ENCODE data around the gene MAB21L3. TPM values are rescaled to one million over a fixed set of nuclear protein-coding genes. Genes with fewer than 3 reads are reported as not detected.

Gene MAB21L3
- total RNA-seq, 8 experiments from 2014 or later: 0.09 to 0.43 (median 0.14) TPM

- Histone ChIP-seq H3K4me1 (replicated peaks in 1 of 2) (peaks cover 0 to 13% of the 10 kb centered on the region in 2 donors), H3K27ac (no peak overlapping the region), H3K4me3 (no peak overlapping the region)
- in situ Hi-C loops (cut with MboI; ENCODE audit: low pct_unique_long_range_greater_than_20kb in 2 of 9, low sequenced_read_pairs in 9 of 9, unreplicated experiment in 9 of 9): loop anchor here in 1 of 9 experiments (25.0 kb wide), 1 partner anchor 112 kb away; no protein-coding TSS in a partner anchor
- WGBS, 10 experiments: 32 to 62% (median 50%) methylated on average over 2 to 3 of the region's 3 CpGs; no CpG with 5 or more reads in 2 of the 10 experiments
- ATAC-seq (replicated peaks in 6 of 8): no peak
Measured at GRCh38 chr1:116175611-116176010, 64.4 kb downstream of the MAB21L3 start.

- Histone ChIP-seq H3K4me3 (no peak overlapping the region), H3K4me1 (replicated peaks in 1 of 2) (peaks cover 0 to 11% of the 10 kb centered on the region in 2 donors), H3K27ac (no peak overlapping the region)
- no peak for ATAC-seq (replicated peaks in 6 of 8)
- in situ Hi-C loops (cut with MboI; ENCODE audit: low pct_unique_long_range_greater_than_20kb in 2 of 9, low sequenced_read_pairs in 9 of 9, unreplicated experiment in 9 of 9): loop anchor here in 1 of 9 experiments (25.0 kb wide), 1 partner anchor 111 kb away; no protein-coding TSS in a partner anchor
- WGBS, 10 experiments: 0 to 83% (median 72%) methylated on average over 1 to 4 of the region's 4 CpGs; no CpG with 5 or more reads in 1 of the 10 experiments
Measured at GRCh38 chr1:116176306-116176789, 65.1 kb downstream of the MAB21L3 start.

DNA sequence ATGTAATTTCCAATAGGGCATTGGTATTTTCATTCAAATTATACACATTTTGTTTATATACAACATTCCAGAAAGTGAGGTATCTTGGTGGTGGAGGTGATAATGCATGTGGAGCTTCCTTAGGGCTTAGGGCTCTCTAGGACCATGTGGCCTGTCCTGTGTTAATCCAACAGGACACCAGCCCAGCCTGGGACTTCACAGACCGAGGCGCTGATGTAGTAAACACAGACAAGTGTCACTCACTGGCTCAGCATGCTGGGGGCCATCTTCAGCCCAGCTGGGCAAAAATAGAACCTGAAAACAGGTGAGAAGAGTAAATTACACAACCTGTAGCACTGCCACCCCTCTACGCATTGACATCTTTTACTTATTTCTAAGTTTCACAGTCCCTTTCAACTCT lies 66.7 kb downstream of the MAB21L3 start:
- Histone ChIP-seq H3K27ac (no peak overlapping the region), H3K4me3 (no peak overlapping the region), H3K4me1 (replicated peaks in 1 of 2) (peaks cover 0 to 11% of the 10 kb centered on the region in 2 donors)
- no peak for ATAC-seq (replicated peaks in 6 of 8)
- in situ Hi-C loops (cut with MboI; ENCODE audit: low pct_unique_long_range_greater_than_20kb in 2 of 9, low sequenced_read_pairs in 9 of 9, unreplicated experiment in 9 of 9): loop anchor here in 1 of 9 experiments (25.0 kb wide), 1 partner anchor 109 kb away; no protein-coding TSS in a partner anchor
- 47 to 96% (median 80%) methylated on average over 1 to 3 of the region's 3 CpGs; no CpG with 5 or more reads in 2 of the 10 experiments for WGBS, 10 experiments

DNA sequence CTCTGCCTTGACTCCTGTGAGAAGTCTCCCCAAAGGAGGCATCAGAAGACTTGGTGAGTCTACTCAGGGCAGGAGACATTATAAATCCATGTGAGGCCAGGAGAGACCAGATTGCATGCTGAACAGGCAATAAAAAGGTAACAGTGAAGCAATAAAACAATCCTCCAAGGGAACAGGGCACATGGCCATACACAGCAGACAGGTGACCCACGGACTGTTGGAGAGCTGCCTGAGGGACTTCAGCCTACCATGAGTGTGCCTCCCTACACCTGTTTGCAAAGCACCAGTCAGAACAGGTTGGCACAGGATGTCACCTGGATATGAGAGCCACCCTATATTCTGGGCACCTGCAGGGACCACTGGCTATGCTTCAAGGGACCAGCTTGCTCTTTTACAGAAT lies 67.6 kb downstream of the MAB21L3 start:
- ATAC-seq (replicated peaks in 6 of 8): no peak
- 100% methylated on average over 1 of the region's 1 CpG; no CpG with 5 or more reads in 9 of the 10 experiments for WGBS, 10 experiments
- Histone ChIP-seq H3K27ac (no peak overlapping the region), H3K4me1 (replicated peaks in 1 of 2) (peaks cover 0 to 11% of the 10 kb centered on the region in 2 donors), H3K4me3 (no peak overlapping the region)
- in situ Hi-C loops (cut with MboI; ENCODE audit: low pct_unique_long_range_greater_than_20kb in 2 of 9, low sequenced_read_pairs in 9 of 9, unreplicated experiment in 9 of 9): loop anchor here in 1 of 9 experiments (25.0 kb wide), 1 partner anchor 108 kb away; no protein-coding TSS in a partner anchor

- WGBS, 10 experiments: 0 to 80% (median 38%) methylated on average over 1 to 2 of the region's 2 CpGs
- in situ Hi-C loops (cut with MboI; ENCODE audit: low pct_unique_long_range_greater_than_20kb in 2 of 9, low sequenced_read_pairs in 9 of 9, unreplicated experiment in 9 of 9): loop anchor here in 1 of 9 experiments (25.0 kb wide), 1 partner anchor 108 kb away; no protein-coding TSS in a partner anchor
- Histone ChIP-seq H3K27ac (no peak overlapping the region), H3K4me1 (replicated peaks in 1 of 2) (peaks cover 0 to 11% of the 10 kb centered on the region in 2 donors), H3K4me3 (no peak overlapping the region)
- ATAC-seq (replicated peaks in 6 of 8): peak in 1 of 8 experiments; percentile 46
Measured at GRCh38 chr1:116179419-116179818, 68.2 kb downstream of the MAB21L3 start.

DNA sequence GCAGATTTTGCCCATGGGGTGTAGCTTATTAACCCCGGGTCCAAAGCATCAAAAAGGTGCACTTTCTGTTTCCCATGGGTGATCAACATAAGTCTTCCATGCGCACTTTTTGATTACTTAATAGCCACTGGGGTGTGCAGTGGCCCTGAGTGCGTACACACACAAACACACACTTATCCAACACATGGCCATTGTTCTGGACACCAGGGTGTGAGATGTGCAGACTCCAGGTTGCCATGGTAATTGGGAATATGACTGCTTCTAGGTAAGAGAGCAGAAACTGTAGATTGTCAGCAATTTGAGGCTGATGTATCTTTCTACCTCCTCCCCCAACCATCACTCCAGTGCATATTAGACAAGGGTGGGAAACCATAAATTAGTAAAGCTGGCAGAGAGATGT lies 68.8 kb downstream of the MAB21L3 start:
- Histone ChIP-seq H3K4me1 (replicated peaks in 1 of 2) (peaks cover 0 to 11% of the 10 kb centered on the region in 2 donors), H3K4me3 (no peak overlapping the region), H3K27ac (no peak overlapping the region)
- peak in 4 of 8 experiments; percentile 53 to 65 (median 60) for ATAC-seq (replicated peaks in 6 of 8)
- WGBS, 10 experiments: 20 to 89% (median 69%) methylated on average over 1 to 3 of the region's 3 CpGs; no CpG with 5 or more reads in 2 of the 10 experiments
- in situ Hi-C loops (cut with MboI; ENCODE audit: low pct_unique_long_range_greater_than_20kb in 2 of 9, low sequenced_read_pairs in 9 of 9, unreplicated experiment in 9 of 9): loop anchor here in 1 of 9 experiments (25.0 kb wide), 1 partner anchor 107 kb away; no protein-coding TSS in a partner anchor

DNA sequence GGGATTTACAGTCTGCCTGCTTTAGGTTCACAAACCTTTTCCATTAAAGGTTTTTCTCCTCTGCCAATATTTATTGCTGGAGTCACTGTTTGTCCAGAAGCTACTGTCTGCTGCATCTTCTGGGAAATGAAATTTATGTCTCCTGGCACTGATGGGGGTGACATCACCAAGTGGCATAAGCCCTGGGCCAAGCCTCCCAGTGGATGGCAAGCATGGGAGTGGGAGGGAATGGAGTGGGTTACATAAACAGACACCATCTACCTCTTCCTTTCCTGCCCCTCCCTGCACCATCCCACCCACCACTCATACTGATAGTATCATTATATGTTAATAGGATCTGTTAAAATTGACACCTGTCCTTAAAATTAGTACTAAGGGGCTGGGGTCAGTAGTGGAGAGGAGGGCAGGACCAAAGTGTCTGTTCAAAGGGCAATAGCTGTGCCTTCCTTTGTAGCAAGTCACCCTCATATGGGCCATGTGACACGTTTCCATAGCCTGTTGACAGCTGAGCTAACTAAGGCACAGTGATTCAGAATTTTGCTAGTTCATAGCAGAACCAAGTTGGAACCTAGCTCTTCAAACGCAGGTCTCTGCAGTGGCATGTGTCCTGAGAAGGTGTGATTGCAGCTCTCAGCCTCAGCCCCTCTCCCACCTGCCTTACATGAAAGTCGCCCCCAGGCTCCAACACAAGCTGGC lies 71.0 kb downstream of the MAB21L3 start:
- Histone ChIP-seq H3K4me1 (replicated peaks in 1 of 2) (peaks cover 0 to 11% of the 10 kb centered on the region in 2 donors), H3K27ac (no peak overlapping the region), H3K4me3 (no peak overlapping the region)
- in situ Hi-C loops (cut with MboI; ENCODE audit: low pct_unique_long_range_greater_than_20kb in 2 of 9, low sequenced_read_pairs in 9 of 9, unreplicated experiment in 9 of 9): loop anchor here in 1 of 9 experiments (25.0 kb wide), 1 partner anchor 105 kb away; no protein-coding TSS in a partner anchor
- 0 to 100% (median 73%) methylated on average over 1 to 3 of the region's 3 CpGs; no CpG with 5 or more reads in 4 of the 10 experiments for WGBS, 10 experiments
- ATAC-seq (replicated peaks in 6 of 8): peak in 6 of 8 experiments; percentile 34 to 71 (median 48)

Other genes starting within 250 kb of the MAB21L3 start
- 10 to 100 TPM in 2 of 8 experiments, 1 to 10 TPM in 5, under 1 TPM in 1; 0.20 to 11.2 (median 7.0) TPM for gene SLC22A15, start 134.9 kb upstream of the MAB21L3 start, total RNA-seq